ENCODE measurements around the gene EVI5L. TPM values are rescaled to one million over a fixed set of nuclear protein-coding genes. Genes with fewer than 3 reads are reported as not detected.

Gene EVI5L
- total RNA-seq, 1 experiment from 2014 or later: 29.5 TPM

- Histone ChIP-seq H3K9me2 (replicated peaks; ENCODE audit: low read length) (no peaks in the 10 kb centered on the region), H4K20me1 (ENCODE audit: low read length) (no peaks in the 10 kb centered on the region), H3K4me2 (ENCODE audit: low read length) (peak overlapping the region; percentile 85), H3F3A (ENCODE audit: low read length, unreplicated experiment) (peaks cover 6% of the 10 kb centered on the region), H3K36me3 (ENCODE audit: low read depth, low read length) (no peaks in the 10 kb centered on the region), H2AFZ (ENCODE audit: low read length) (peak overlapping the region; percentile 90), H3K27ac (ENCODE audit: low read length) (no peak overlapping the region), H3K9ac (ENCODE audit: low read length) (peak overlapping the region; percentile 20; the same call in 1 of the 2 replicates), H3K79me2 (ENCODE audit: low read length) (peaks cover 10% of the 10 kb centered on the region), H3K4me1 (ENCODE audit: insufficient read depth, low read length) (peaks cover 37% of the 10 kb centered on the region), H3K9me3 (ENCODE audit: low read length) (no peaks in the 10 kb centered on the region), H3K27me3 (ENCODE audit: low read length) (no peaks in the 10 kb centered on the region), H3K4me3 (ENCODE audit: low read length) (peak overlapping the region; percentile 67)
- BruUV-seq (replicated peaks): no TSS peak
- no peak for TF ChIP-seq EZH2 (IDR thresholded peaks at IDR 0.05; ENCODE audit: low read length, unreplicated experiment)
- no peak for TF ChIP-seq EZH2phosphoT487 (IDR thresholded peaks at IDR 0.05; ENCODE audit: borderline replicate concordance, low read length)
- TF ChIP-seq CTCF (conservative IDR thresholded peaks at IDR 0.05; ENCODE audit: low read depth, low read length): no peak
- CTCF ChIA-PET: interaction anchor here (0.6 kb wide), 1 partner anchor 40 kb away, joined by 3 read pairs; no protein-coding TSS in a partner anchor
- DNase-seq: no peak
- POLR2A ChIA-PET (ENCODE audit: unreplicated experiment): no interaction called here
- intact Hi-C loops (cut with micrococcal nuclease): loop anchor here (2.0 kb wide), 2 partner anchors 22 to 40 kb away; no protein-coding TSS in a partner anchor
- no peak for ATAC-seq
Measured at GRCh38 chr19:7829166-7829520, 875 bp upstream of the EVI5L start.

- no peak overlapping the region for H3K27ac ChIP-seq (ENCODE audit: low read length)
Measured at GRCh38 chr19:7830272-7830771, 304 bp downstream of the EVI5L start.

More at GRCh38 chr19:7830272-7830771, 304 bp downstream of the EVI5L start:
- peak overlapping the region; percentile 70 for H3K4me3 ChIP-seq (ENCODE audit: low read length)
- no peak for TF ChIP-seq EZH2phosphoT487 (IDR thresholded peaks at IDR 0.05; ENCODE audit: borderline replicate concordance, low read length)
- no peak for TF ChIP-seq CTCF (conservative IDR thresholded peaks at IDR 0.05; ENCODE audit: low read depth, low read length)
- no peak for TF ChIP-seq EZH2 (IDR thresholded peaks at IDR 0.05; ENCODE audit: low read length, unreplicated experiment)
- no peaks in the 10 kb centered on the region for H4K20me1 ChIP-seq (ENCODE audit: low read length)
- intact Hi-C loops (cut with micrococcal nuclease): no loop called here
- H3K27me3 ChIP-seq (ENCODE audit: low read length): no peaks in the 10 kb centered on the region
- H3K9me2 ChIP-seq (replicated peaks; ENCODE audit: low read length): no peaks in the 10 kb centered on the region
- no peak overlapping the region for H2AFZ ChIP-seq (ENCODE audit: low read length)
- peak overlapping the region; percentile 41; the same call in 1 of the 2 replicates for H3K9ac ChIP-seq (ENCODE audit: low read length)
- no peaks in the 10 kb centered on the region for H3K9me3 ChIP-seq (ENCODE audit: low read length)
- POLR2A ChIA-PET (ENCODE audit: unreplicated experiment): no interaction called here
- CTCF ChIA-PET: no interaction called here
- peaks cover 10% of the 10 kb centered on the region for H3F3A ChIP-seq (ENCODE audit: low read length, unreplicated experiment)
- H3K4me1 ChIP-seq (ENCODE audit: insufficient read depth, low read length): peaks cover 43% of the 10 kb centered on the region
- no TSS peak for BruUV-seq (replicated peaks)
- DNase-seq (no peak), ATAC-seq (peak; percentile 1)
- H3K4me2 ChIP-seq (ENCODE audit: low read length): peak overlapping the region; percentile 81
- peaks cover 17% of the 10 kb centered on the region for H3K79me2 ChIP-seq (ENCODE audit: low read length)
- no peaks in the 10 kb centered on the region for H3K36me3 ChIP-seq (ENCODE audit: low read depth, low read length)
